Mucosa of descending colon (tissue), 3 donors: ENCODE results near the gene PALS2. TPM values are rescaled to one million over a fixed set of nuclear protein-coding genes. Genes with fewer than 3 reads are reported as not detected.

Source experiments
- ATAC-seq: fragments of 200-7000 bp; cut with Tn5 transposase; one replicate; pipeline ENCODE4 v1.9.1; 2020; ENCODE audit warnings: mild to moderate bottlenecking, moderate library complexity
- DNase-seq, 3 donors: peaks; one replicate each; pipeline ENCODE4 v3.0.0-alpha.2; 2020
- H3K36me3 ChIP-seq: fragments of 200-600 bp; one replicate; pipeline ENCODE4 v1.8.0; 2021; ENCODE audit warnings: low read depth, mild to moderate bottlenecking
- H3K4me1 ChIP-seq: fragments of 200-600 bp; one replicate; pipeline ENCODE4 v1.8.0; 2021; ENCODE audit warnings: low read depth, mild to moderate bottlenecking
- H3K4me3 ChIP-seq: fragments of 200-600 bp; one replicate; pipeline ENCODE4 v1.8.0; 2021; ENCODE audit warnings: mild to moderate bottlenecking
- H3K9me3 ChIP-seq: fragments of 200-600 bp; one replicate; pipeline ENCODE4 v1.8.0; 2021; ENCODE audit warnings: mild to moderate bottlenecking
- CTCF ChIP-seq: fragments of 200-600 bp; IDR thresholded peaks from one replicate; pipeline ENCODE4 v1.8.0; 2022; ENCODE audit warnings: antibody characterized with exemption, mild to moderate bottlenecking
- intact Hi-C, 2 donors: fragments of 100-400 bp; cut with DNase I in 1 of 2; cut with micrococcal nuclease in 1 of 2; formaldehyde crosslinking; loops; one replicate each; pipeline versions ENCODE4 v1.11.0 to v1.11.1; 2022; cut with DNase I, micrococcal nuclease
- total RNA-seq, 3 donors: library from RNA; stranded (reverse); fragmentation: NEBNext Ultra II Directional in 2 of 3; extraction: Animal tissue kit (Norgen Biotek cat#: 25700) in 2 of 3; gene quantifications; one replicate each; pipeline versions ENCODE4 v1.2.1 to v1.2.4, GENCODE V29; 2021 to 2023
- donor health status: DM: no; HTN: no; CAD: no; lungs with moderate emphysema.
- donor health status: DM: no; HTN: no; CAD: no.
- donor health status: DM: no; HTN: yes; CAD: no.

The PALS2 gene
- total RNA-seq, 3 donors from 2014 or later, result 5.0 to 15.1 (median 7.2) TPM

GRCh38 chr7:24601600-24601999 is 28.3 kb downstream of the PALS2 start:
- intact Hi-C loops, result no loop called here
- no peaks in the 10 kb centered on the region for H3K36me3 ChIP-seq
- no peaks in the 10 kb centered on the region for H3K4me1 ChIP-seq
- TF ChIP-seq CTCF, result no peak
- H3K9me3 ChIP-seq, result no peaks in the 10 kb centered on the region
- DNase-seq (no peak), ATAC-seq (no peak)
- no peak overlapping the region for H3K4me3 ChIP-seq

GRCh38 chr7:24602860-24603456 is 29.7 kb downstream of the PALS2 start:
- Histone ChIP-seq H3K9me3 (no peaks in the 10 kb centered on the region), H3K4me1 (no peaks in the 10 kb centered on the region), H3K36me3 (no peaks in the 10 kb centered on the region), H3K4me3 (no peak overlapping the region)
- intact Hi-C loops, result no loop called here
- DNase-seq (no peak), ATAC-seq (no peak)
- no peak for TF ChIP-seq CTCF

- no peak overlapping the region for H3K4me3 ChIP-seq
- no peak for TF ChIP-seq CTCF
- H3K4me1 ChIP-seq, result no peaks in the 10 kb centered on the region
- H3K9me3 ChIP-seq, result no peaks in the 10 kb centered on the region
- H3K36me3 ChIP-seq, result no peaks in the 10 kb centered on the region
- DNase-seq, result no peak
- intact Hi-C loops, result no loop called here
- ATAC-seq, result no peak
Measured at GRCh38 chr7:24604630-24605029, 31.4 kb downstream of the PALS2 start.

GRCh38 chr7:24608504-24608903 is 35.3 kb downstream of the PALS2 start:
- intact Hi-C loops, result no loop called here
- Histone ChIP-seq H3K36me3 (no peaks in the 10 kb centered on the region), H3K9me3 (no peaks in the 10 kb centered on the region), H3K4me1 (no peaks in the 10 kb centered on the region), H3K4me3 (no peak overlapping the region)
- no peak for TF ChIP-seq CTCF
- ATAC-seq, result no peak
- no peak for DNase-seq

GRCh38 chr7:24609059-24609458 is 35.8 kb downstream of the PALS2 start:
- ATAC-seq, result no peak

More at GRCh38 chr7:24609059-24609458, 35.8 kb downstream of the PALS2 start:
- H3K4me3 ChIP-seq, result no peak overlapping the region
- no peak for TF ChIP-seq CTCF
- DNase-seq, result no peak
- H3K9me3 ChIP-seq, result no peaks in the 10 kb centered on the region
- no peaks in the 10 kb centered on the region for H3K4me1 ChIP-seq
- no peaks in the 10 kb centered on the region for H3K36me3 ChIP-seq
- intact Hi-C loops, result no loop called here
